NCI-H1930 (cell line): Measurements from ENCODE around the gene NEGR1.

Source experiments
- DNase-seq, 2 experiments: peaks; one replicate each; lab custom pipeline; 2025; lab: John Stamatoyannopoulos, UW

Gene NEGR1

GRCh38 chr1:71562298-71562697, 720.0 kb downstream of the NEGR1 start:
- DNase-seq = no peak

GRCh38 chr1:71561729-71562128, 720.6 kb downstream of the NEGR1 start:
- DNase-seq = no peak

GRCh38 chr1:71561206-71561605, 721.1 kb downstream of the NEGR1 start:
- no peak for DNase-seq

GRCh38 chr1:71559880-71560279, 722.5 kb downstream of the NEGR1 start:
- DNase-seq = no peak

GRCh38 chr1:71557138-71557537, 725.2 kb downstream of the NEGR1 start:
- DNase-seq = no peak

GRCh38 chr1:71548398-71548890, 733.9 kb downstream of the NEGR1 start:
- no peak for DNase-seq

GRCh38 chr1:71542155-71542554, 740.2 kb downstream of the NEGR1 start:
- DNase-seq = no peak

GRCh38 chr1:71533950-71534349, 748.4 kb downstream of the NEGR1 start:
- no peak for DNase-seq

- DNase-seq = no peak
These were observed 750.0 kb downstream of the NEGR1 start for GRCh38 chr1:71532343-71532742.

- DNase-seq = no peak
These were observed 755.5 kb downstream of the NEGR1 start for GRCh38 chr1:71526824-71527223.

- DNase-seq = no peak
These were observed 759.6 kb downstream of the NEGR1 start for GRCh38 chr1:71522721-71523120.

- peak in 1 of 2 experiments; percentile 8 for DNase-seq
These were observed 760.6 kb downstream of the NEGR1 start for GRCh38 chr1:71521655-71522264.

- no peak for DNase-seq
These were observed 770.8 kb downstream of the NEGR1 start for GRCh38 chr1:71511505-71511904.

- DNase-seq = no peak
These were observed 771.6 kb downstream of the NEGR1 start for GRCh38 chr1:71510725-71511124.

- no peak for DNase-seq
These were observed 773.2 kb downstream of the NEGR1 start for GRCh38 chr1:71509051-71509595.

- DNase-seq = no peak
These were observed 780.3 kb downstream of the NEGR1 start for GRCh38 chr1:71502006-71502405.

GRCh38 chr1:71498542-71498941, 783.8 kb downstream of the NEGR1 start:
- DNase-seq = no peak

GRCh38 chr1:71494163-71494562, 788.2 kb downstream of the NEGR1 start:
- DNase-seq = no peak

- DNase-seq = no peak
These were observed 789.9 kb downstream of the NEGR1 start for GRCh38 chr1:71492298-71493041.

- no peak for DNase-seq
These were observed 791.9 kb downstream of the NEGR1 start for GRCh38 chr1:71490432-71490831.

GRCh38 chr1:71488555-71489252, 793.6 kb downstream of the NEGR1 start:
- DNase-seq = no peak

- DNase-seq = no peak
These were observed 809.0 kb downstream of the NEGR1 start for GRCh38 chr1:71473331-71473730.

- no peak for DNase-seq
These were observed 817.2 kb downstream of the NEGR1 start for GRCh38 chr1:71465093-71465492.
